NCI-H1048 (cell line): ENCODE results near the gene CCDC107.

ENCODE experiments used
- DNase-seq: peaks from one replicate; lab custom pipeline; 2025; lab: John Stamatoyannopoulos, UW

Gene CCDC107

DNA sequence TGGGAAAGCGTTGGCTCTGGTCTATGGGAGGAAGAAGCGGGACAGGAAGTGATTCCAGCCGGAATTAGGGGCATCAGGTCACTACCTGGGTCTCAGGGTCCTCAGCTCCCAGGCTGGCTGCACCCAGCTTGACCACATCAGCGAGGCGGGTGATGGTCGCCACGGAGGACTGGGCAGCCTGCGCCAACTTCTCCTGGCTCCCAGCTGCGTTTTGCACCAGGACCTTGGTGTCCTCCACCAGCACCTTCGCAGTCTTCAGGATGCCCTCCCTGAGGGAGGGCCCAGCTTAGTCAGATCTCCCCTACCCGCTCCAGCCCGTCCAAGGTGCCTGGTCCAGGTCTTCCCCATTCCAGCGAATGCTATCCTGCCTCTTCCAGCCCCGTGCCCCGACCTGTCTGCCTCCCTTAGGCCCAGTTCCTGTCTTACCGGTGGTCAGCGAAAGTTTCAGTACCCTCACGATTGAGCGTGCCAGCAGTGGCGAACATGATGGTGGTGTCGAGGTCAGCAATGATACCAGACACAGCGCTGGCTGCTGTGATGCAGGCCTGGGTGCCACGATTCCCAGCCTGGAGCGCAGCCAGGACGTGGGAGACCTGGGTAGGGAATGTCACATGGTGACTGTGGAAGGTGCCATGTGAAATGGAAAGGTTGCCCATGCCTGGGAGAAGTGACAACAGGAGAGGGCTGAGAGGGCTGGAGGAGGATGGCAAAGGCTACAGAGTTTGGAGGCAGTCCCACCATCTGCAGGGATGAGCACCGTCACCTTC is 46.0 kb downstream of the CCDC107 start:
- DNase-seq = no peak

DNA sequence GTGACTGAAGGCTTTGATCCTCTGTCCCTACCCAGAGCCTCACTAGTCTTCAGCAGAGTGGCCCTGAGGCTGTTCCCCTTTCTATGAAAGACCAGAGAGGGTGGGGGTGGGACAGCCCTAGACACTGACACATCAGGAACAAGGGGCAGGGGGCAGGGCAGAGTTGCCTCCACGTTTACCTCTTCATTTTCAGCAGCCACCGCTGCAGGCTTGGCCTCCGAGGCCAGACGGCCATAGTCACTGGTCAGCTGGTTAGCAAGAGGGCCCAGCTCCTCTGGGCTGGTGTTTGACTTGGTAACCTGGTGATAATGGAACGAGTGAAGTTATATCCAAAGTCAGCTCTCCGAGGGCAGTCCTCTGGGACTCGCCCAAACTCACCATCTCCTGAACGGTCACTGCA is 47.3 kb downstream of the CCDC107 start:
- no peak for DNase-seq

DNA sequence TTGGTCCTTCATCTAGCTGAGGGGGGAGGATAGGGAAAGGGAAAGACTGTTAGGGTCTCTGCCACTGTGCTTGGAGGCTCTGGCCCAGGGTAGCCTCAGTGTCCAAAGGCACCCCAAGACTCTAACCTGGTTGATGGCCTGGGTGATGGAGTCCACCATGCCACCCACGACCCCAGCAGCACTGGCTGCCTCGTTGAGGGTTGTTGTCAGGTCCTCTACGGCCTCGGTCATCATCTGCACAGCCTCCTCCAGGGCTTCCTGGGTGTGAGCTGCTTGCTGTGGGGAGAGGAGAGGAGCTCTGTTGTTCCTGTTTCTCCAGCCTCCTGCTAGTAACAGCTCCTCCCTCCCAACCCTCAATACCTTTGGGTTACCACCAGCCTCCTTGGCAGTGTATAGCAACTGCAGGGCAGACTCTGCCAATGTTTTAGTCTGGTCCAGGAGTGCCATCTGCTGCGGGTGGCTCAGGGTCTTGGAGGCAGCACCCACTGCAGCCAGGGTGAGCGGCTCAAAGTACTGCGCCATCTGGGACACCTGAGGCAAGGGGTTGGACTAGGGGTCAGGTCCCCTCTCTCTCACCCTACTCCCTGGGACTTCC is 47.8 kb downstream of the CCDC107 start:
- no peak for DNase-seq

DNA sequence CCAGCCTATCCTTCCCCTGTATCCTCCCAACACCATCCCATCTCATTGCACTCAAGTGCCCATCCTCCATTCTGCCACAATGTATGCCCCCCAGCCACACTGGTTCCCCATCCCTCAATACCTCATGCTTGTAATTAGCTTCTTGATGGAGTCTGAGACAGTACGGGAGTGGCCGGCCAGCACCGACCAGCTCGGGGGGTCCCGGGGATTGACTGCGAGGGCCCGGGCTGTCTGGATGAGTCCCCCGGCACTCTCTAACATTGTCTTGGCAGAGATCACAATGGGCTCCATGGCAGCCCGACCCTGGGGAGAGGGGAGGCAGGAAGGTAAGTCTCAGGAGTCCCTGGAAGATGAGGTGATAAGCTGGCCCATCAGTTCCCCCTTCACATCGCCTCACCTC is 48.9 kb downstream of the CCDC107 start:
- DNase-seq = no peak

DNA sequence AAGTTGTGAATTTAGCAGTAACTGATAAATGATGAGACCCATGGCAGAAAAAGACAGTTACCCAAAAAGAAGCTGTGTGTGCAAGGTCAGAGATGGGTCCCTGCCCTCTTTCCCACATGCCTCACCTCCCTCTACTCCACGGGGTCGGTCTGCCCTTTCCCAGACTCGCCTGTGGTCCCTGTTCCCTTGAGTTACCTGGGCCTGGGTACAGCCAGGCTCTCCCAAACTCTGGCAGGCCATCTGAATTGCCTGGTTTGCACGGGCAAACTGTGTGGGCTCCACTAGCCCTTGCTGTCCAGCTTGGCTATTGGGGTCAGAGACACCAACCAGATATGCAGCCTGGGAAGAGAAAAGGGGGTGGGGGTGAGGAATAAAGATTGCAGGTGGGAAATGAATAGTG is 50.1 kb downstream of the CCDC107 start:
- DNase-seq = no peak

DNA sequence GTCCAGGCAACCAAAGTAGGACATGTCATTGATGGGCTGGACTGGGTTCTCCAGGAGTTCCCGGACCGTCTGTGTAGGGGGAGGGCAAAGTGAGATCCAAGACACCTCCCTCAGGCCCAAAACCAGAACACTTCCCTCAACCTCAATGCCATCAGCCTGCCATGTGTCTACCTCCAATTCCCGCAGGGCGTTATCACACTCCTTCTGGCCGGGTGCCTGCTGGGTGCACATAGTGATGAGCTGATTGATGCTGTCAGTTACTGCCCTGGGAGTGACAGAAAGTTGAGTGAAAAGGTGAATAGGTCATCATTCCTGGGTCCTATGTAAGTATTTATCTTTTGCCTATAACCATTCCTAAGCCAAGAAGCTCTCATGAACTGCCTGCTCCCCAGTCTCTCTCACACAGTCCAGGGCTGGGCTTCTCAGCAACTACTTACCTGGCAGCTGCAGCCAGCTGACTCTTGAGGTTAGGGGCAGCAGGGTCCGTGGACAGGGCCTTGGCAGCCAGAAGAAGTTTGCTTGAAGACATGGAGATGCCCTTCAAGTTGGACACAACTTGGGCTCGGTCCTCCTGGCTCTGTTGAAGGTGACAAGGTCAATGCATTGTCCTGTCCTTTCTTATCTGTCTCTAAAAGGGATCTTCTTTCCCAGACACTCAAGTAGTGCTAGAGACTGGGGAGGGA is 52.9 kb downstream of the CCDC107 start:
- DNase-seq = no peak
